Skeletal muscle cell (primary cell): ENCODE results near the gene OR2A1.
"Not testable (repeated sequence)": the region's sequence is repeated elsewhere in the genome, so short reads cannot be mapped to it uniquely, and the experiment has no call there.

Experiments used
- DNase-seq: peaks from one replicate; pipeline ENCODE4 v3.0.0-alpha.2; 2010; ENCODE audit warnings: low read depth
- H3K4me3 ChIP-seq: 2 replicates; pipeline ENCODE4 v1.5.1; 2011; ENCODE audit warnings: low read depth, mild to moderate bottlenecking, control low read depth, low read length, moderate library complexity

The OR2A1 gene

DNA sequence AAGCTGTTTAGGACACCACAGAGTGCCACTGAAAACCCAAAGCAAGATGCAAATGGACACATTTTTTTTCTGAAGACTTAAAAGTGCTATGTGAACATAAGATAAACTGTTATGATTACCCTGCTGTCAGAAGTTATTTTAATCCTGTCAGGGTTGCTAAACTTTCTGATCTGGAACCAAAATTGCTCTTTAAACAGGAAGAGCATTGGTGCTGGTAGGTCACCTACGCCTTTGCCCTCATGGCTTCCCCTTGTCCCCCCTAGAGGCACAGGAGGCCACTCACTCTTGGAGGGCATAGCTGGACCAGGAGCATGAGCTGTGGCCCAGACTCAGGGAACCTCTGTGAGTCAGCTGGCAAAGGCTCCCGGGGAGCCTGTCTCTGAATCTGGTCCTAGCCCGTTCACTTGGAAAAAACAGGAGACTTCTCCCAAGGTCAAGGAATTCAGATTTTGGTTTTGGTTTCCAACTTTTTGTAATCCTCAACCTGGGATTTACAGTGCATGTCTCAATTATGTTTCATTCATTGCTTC is 9.5 kb downstream of the OR2A1 start:
- H3K4me3 ChIP-seq: not testable (repeated sequence)

GRCh38 chr7:144323359-144323758 is 11.1 kb downstream of the OR2A1 start:
- not testable (repeated sequence) for DNase-seq, H3K4me3 ChIP-seq

More for the DNA sequence above, 9.5 kb downstream of the OR2A1 start:
- DNase-seq: not testable (repeated sequence)

DNA sequence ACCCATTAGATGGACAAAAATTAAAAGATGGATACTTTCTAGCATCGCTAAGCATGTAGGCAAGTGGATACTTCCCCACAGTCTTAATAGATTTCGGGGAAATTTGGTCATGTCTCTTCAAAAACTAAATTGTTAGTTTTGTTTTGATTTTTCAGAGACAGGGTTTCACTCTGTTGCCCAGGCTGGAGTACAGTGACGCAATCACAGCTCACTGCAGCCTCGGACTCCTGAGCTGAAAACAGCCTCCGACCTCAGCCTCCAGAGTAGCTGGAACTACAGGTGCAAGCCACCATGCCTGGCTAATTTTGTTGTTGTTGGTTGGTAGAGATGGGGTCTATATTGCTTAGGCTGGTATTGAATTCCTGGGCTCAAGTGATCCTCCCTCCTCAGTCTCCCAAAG is 13.6 kb downstream of the OR2A1 start:
- not testable (repeated sequence) for DNase-seq, H3K4me3 ChIP-seq

GRCh38 chr7:144330044-144330443 is 17.8 kb downstream of the OR2A1 start:
- not testable (repeated sequence) for DNase-seq, H3K4me3 ChIP-seq

DNA sequence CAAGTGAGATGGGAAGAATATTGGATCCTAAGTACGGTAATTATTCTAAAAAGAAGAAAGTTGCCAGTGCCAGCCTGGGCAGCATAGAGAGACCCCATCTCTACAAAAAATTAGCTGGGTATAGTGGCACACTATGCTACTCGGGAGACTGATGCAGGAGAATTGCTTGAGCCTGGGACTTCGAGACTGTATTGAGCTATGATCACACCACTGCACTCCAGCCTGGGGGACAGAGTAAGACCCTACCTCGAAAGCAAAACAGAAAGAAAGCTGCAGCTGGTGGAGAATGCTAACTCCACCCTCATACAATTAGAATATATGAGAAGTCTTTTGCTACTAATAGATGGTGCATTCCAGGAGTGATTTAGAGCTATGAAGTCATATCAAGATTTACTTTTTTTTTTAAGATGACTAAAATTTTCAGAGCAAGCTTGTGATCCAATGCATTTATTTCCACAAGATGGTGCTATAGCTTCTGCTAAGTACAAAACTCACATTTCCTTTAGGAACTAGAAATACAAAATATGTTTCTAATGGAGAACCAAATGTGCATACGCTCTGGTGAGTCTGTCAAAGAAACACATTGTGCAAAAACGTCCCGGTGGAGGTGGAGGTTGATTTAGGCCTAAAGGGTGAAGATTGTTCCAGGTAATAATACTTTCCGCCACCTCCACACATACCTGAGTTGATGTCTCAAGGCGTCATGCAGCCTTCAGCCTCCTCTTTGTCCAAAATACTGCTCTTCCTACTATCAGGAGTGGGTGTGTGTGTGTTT is 19.2 kb downstream of the OR2A1 start:
- not testable (repeated sequence) for DNase-seq, H3K4me3 ChIP-seq

- DNase-seq, H3K4me3 ChIP-seq: not testable (repeated sequence)
Observed at GRCh38 chr7:144331996-144332288, 19.7 kb downstream of the OR2A1 start.

GRCh38 chr7:144348625-144349024 is 36.4 kb downstream of the OR2A1 start:
- not testable (repeated sequence) for DNase-seq, H3K4me3 ChIP-seq

DNA sequence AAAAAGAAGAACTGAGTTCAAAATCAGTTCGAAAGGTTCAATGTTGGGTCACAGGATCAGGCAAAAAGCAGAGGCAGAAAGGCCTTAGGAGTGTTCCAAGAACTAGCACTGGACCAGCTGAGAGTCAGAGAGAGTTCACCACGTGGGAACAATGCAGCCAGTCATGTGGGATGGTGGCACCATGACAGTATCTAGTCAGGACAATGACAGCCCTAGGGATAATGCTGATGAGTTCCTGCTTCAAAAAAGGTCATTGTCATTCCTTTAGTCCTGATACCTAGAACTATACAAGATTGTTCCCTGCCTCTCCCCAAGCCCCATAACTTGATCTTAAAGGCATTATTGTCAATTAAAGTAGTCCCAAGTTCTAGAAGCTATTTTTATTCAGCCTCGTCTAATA is 39.4 kb downstream of the OR2A1 start:
- DNase-seq, H3K4me3 ChIP-seq: not testable (repeated sequence)

DNA sequence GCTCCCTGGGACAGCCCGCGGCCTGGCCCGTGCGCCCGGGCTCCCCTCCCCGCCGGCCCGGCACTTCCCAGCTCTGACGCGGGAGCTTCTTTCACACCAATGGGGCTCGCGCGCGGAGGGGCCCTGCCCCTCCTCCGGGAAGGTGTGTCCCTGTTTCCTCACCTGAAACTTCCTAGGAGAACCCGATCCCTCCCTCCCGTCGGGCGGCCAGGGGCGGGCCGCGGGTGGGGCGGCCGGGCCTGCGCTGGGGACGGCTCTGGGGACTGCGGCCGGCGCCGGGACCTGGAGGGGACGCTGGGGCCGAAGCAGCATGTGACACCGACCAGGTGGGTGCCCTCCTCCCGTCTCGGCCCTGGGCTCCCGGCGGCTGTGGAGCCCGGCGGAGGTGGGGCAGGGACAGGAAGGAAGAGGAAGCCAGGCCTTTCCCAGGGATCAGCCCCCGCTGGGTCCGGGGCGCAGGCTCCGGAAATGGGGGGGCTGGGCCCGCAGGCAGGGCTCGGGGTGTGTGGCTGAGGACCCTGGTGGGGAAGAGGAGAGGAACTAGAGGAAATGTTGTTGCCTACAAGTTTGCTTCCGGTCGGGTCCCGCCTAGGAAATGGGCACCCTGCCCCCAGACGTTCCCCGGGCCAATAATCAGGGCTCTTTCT is 43.1 kb downstream of the OR2A1 start, which contains the start of gene ARHGEF5:
Gene ARHGEF5 (plus strand): TSS at position 227 of the 647 bp plus-strand sequence. CDS start 7,268 bp downstream, outside the sequence.
- H3K4me3 ChIP-seq, DNase-seq: not testable (repeated sequence)

GRCh38 chr7:144356185-144356584 is 44.0 kb downstream of the OR2A1 start:
- DNase-seq, H3K4me3 ChIP-seq: not testable (repeated sequence)

DNA sequence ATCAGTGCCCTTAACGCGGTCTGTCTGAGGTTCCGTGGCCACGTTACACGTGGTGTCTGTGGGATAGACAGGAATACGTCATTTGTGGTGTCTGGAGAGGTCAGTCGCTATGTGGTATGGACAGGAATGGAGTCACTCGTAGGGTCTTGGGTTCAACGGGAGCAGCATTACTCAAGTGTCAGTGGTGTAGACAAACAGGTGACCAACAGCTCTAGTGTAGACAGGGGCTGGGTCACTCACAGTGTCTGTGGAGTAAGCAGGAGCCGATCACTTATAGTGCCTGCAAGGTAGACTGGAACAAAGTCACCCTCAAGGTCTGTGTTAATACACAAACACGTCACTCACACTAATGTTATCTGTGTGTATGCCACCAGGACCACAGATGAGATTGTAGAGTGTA is 44.6 kb downstream of the OR2A1 start:
- DNase-seq: not testable (repeated sequence)

DNA sequence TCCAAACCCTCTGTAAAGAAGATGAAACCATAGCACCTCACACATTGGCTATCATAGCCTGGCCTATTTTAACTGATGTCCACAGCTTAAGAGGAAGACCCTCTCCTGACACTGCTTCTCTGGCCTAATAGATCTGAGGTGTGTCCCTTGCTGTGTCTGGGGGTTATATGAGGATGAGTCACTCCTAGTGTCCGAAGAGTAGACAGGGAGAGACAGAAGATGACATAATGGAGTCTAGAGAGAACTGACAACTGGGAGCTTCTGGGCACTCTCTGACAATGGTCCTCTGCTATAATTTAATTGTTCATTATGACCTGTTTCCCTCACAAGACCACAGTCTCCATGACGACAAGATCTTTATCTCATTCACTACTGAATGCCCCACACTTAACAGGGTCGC is 49.8 kb downstream of the OR2A1 start:
- H3K4me3 ChIP-seq, DNase-seq: not testable (repeated sequence)

More for the DNA sequence above, 44.6 kb downstream of the OR2A1 start:
- H3K4me3 ChIP-seq: not testable (repeated sequence)

DNA sequence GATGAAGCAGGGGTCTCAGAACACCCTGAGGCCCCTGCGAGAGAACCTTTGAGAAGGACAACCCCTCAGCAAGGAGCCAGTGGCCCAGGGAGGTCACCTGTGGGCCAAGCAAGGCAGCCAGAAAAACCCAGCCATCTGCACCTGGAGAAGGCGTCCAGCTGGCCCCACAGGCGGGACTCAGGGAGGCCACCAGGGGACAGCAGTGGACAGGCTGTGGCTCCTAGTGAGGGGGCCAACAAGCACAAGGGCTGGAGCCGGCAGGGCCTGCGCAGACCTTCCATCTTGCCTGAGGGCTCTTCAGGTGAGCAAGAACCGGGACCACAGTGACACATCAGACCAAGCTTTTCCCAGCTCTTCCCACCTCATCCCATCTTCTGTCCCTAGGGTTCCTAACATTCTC is 53.3 kb downstream of the OR2A1 start:
- not testable (repeated sequence) for DNase-seq, H3K4me3 ChIP-seq

DNA sequence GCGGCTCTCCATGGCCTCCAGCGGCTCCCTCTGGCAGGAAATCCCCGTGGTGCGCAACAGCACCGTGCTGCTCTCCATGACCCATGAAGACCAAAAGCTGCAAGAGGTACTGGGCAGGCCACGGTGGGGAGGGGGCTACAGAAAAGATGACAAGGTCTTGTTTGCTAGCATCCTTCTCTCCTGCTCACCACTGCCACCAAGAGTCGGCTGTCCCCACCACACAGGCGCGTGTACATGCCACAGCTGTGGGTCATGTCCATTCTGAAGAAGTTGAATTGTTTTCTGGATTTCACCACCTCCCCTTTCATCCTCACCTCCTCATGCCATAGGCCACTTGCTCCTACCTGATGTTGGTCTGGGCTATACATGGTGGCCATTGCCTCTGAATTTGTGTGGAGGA is 55.0 kb downstream of the OR2A1 start:
- H3K4me3 ChIP-seq, DNase-seq: not testable (repeated sequence)

DNA sequence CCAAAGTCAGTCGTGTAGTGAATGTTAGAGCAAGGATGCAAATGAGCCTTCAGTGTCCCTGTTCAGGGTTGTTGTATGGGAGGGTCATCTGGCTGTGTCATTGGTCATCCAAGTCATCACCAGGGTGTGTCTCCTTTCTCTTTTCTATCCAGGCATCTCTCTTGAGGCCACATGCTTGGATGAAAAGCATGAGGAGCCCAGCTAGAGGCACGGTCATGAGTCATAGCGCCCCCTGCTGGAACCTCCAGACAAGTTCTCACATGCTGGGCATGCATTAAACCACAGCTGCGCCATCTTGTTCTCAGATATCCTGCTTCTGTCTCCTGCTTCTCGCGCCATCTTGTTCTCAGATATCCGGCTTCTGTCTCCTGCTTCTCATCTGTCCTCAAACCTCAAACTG is 57.0 kb downstream of the OR2A1 start:
- not testable (repeated sequence) for DNase-seq

More for the DNA sequence above, 57.0 kb downstream of the OR2A1 start:
- H3K4me3 ChIP-seq: not testable (repeated sequence)
